Muscle layer of duodenum (tissue), 2 donors: ENCODE data around the gene PALM.
"Not testable (repeated sequence)": the region's sequence is repeated elsewhere in the genome, so short reads cannot be mapped to it uniquely, and the experiment has no call there.

Source experiments
- H3K27ac ChIP-seq: one replicate; pipeline ENCODE4 v1.7.0; 2013; ENCODE audit warnings: mild to moderate bottlenecking, low read length
- H3K27me3 ChIP-seq: one replicate; pipeline ENCODE4 v1.7.0; 2013; ENCODE audit warnings: low read depth, mild to moderate bottlenecking, control low read depth, low read length
- H3K36me3 ChIP-seq, 2 donors: one replicate each; pipeline ENCODE4 v1.7.0; 2013; ENCODE audit warnings: low read length in 2 of 2, control low read depth in 1 of 2, mild to moderate bottlenecking in 1 of 2; ENCODE audit not compliant: insufficient read depth in 2 of 2, control insufficient read depth in 1 of 2
- H3K4me1 ChIP-seq, 2 donors: one replicate each; pipeline ENCODE4 v1.7.0; 2013; ENCODE audit warnings: low read length in 2 of 2, mild to moderate bottlenecking in 2 of 2, control low read depth in 1 of 2, moderate library complexity in 1 of 2; ENCODE audit not compliant: insufficient read depth in 2 of 2, control insufficient read depth in 1 of 2
- H3K4me3 ChIP-seq, 2 donors: one replicate each; pipeline ENCODE4 v1.7.0; 2013; ENCODE audit warnings: low read length in 2 of 2, low read depth in 1 of 2, mild to moderate bottlenecking in 1 of 2
- H3K9me3 ChIP-seq, 2 donors: one replicate each; pipeline ENCODE4 v1.7.0; 2013; ENCODE audit warnings: low read length in 2 of 2, control low read depth in 1 of 2, mild to moderate bottlenecking in 1 of 2; ENCODE audit not compliant: control insufficient read depth in 1 of 2
- donor health status: healthy.

Gene PALM

DNA sequence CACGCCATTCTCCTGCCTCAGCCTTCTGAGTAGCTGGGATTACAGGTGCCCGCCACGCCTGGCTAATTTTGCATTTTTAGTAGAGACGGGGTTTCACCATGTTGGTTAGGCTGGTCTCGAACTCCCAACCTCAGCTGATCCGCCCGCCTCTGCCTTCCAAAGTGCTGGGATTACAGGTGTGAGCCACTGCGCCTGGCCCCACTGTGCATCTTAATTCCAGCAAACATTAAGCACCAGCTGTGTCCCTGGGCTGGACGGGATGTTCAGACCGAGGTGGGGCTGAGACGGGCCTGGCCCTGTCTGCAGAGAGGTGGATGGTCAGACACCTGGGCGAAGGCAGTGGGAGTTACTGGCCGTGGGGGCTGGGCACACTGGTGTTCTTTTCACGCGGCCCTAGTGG lies 20.8 kb downstream of the PALM start:
- not testable (repeated sequence) for H3K4me1 ChIP-seq, H3K27me3 ChIP-seq, H3K4me3 ChIP-seq, H3K9me3 ChIP-seq, H3K36me3 ChIP-seq, H3K27ac ChIP-seq

DNA sequence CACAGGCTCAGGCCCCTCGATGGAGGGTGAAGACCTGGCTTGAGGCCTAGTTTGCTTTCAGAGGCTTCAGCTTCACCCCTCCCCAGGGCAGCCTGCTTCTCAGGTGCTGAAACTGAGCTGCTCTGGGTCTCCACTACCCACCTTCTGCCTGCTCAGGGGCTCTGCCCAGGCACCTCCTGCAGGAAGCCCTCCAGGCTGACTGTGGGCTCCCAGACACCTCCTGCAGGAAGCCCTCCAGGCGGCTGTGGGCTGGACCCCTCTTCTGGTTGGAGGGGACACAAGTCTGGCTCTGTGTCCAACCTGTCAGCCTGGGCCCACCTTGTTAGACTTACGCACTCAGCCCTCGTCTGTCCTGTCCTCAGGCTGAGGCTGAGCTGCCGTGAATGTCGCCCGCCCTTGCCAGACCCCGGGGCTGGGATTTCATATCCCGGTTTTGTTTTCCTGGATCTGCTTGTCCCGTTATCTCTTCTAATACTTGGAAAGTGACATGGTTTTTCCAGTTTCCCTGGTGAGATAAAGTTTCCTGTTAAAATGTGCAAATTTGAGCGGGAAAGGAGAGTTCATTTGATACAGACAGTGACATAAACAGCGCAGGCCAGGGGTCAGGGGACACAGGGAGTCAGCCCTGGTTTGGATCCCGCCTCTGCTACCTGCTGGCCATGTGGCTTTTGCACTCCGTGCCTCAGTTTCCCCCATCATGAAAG lies 21.4 kb downstream of the PALM start:
- no peak overlapping the region for H3K27ac ChIP-seq
- H3K4me3 ChIP-seq = no peak overlapping the region
- H3K9me3 ChIP-seq = no peaks in the 10 kb centered on the region
- H3K27me3 ChIP-seq = no peaks in the 10 kb centered on the region
- peaks cover 0 to 7% of the 10 kb centered on the region in 2 donors for H3K36me3 ChIP-seq
- peaks cover 0 to 4% of the 10 kb centered on the region in 2 donors for H3K4me1 ChIP-seq

DNA sequence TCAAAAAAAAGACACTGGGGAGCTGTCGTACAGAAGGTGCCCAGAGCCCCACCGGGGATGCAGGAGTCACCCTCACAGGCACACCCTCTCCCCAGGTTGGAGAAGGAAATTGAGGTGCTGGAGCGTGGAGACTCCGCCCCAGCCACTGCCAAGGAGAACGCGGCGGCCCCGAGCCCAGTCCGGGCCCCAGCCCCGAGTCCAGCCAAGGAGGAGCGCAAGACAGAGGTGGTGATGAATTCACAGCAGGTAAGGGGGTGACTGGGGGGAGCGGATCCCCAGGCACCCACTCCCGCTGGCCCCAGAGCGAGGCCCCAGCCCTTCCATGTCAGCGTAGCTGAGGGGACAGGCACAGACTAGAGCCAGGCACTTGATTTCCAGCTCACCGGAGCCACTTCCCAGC lies 22.3 kb downstream of the PALM start:
- H3K4me1 ChIP-seq = peaks cover 0 to 4% of the 10 kb centered on the region in 2 donors
- H3K36me3 ChIP-seq = peaks cover 0 to 7% of the 10 kb centered on the region in 2 donors
- no peak overlapping the region for H3K27ac ChIP-seq
- H3K4me3 ChIP-seq = no peak overlapping the region
- H3K27me3 ChIP-seq = no peaks in the 10 kb centered on the region
- no peaks in the 10 kb centered on the region for H3K9me3 ChIP-seq

DNA sequence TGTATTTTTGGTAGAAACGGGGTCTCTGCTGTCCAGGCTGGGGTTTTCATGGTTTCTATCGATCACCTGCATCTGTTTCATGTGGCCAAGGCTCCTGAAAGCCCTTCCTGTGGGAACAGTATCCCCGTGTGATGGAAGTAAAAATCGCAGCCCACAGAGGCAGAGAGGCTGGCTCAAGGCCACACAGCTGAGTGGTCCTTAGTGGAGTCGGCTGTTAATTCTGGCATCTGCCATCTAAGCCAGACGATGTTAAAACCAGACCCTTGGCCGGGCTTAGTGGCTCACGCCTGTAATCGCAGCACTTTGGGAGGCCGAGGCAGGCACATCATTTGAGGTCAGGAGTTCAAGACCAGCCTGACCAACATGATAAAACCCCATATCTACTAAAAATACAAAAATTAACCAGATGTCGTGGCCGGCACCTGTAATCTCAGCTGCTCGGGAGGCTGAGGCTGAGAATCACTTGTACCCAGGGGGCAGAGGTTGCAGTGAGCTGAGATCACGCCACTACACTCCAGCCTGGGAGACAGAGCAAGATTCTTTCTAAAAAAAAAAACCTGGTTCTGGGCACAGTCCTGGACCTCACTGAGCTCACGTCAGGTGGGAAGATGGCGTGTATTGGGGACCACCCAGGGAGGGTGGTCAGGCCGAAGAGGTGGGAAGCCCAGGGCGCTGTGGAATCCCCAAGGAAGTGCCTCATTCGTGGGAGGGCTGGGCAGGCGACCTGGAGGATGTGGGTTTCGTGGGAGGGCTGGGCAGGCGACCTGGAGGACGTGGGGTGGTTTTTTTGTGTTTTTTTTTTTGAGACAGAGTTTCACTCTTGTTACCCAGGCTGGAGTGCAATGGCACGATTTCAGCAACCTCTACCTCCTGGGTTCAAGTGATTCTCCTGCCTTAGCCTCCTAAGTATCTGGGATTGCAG lies 23.7 kb downstream of the PALM start:
- Histone ChIP-seq H3K36me3 (peaks cover 0 to 7% of the 10 kb centered on the region in 2 donors), H3K9me3 (no peaks in the 10 kb centered on the region), H3K27me3 (no peaks in the 10 kb centered on the region), H3K4me3 (no peak overlapping the region), H3K4me1 (peaks cover 0 to 4% of the 10 kb centered on the region in 2 donors), H3K27ac (no peak overlapping the region)

DNA sequence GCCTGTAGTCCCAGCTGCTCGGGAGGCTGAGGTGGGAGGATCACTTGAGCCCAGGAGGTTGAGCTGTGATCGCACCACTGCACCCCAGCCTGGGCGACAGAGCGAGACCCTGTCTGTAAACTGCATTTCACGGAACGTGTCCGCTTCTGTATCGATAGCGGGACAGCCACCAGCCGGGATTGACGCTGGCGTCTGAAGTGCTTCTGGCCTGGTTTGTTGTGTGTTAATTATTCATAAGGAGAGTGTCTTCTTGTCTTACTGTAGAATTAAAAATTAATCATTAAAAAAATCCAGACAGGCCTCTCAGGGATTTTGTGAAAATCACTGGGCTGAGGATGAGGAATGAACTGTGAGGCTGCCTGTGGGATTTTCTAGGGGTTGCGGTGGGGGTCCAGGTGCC lies 26.0 kb downstream of the PALM start:
- Histone ChIP-seq H3K27me3 (no peaks in the 10 kb centered on the region), H3K9me3 (no peaks in the 10 kb centered on the region), H3K27ac (no peak overlapping the region), H3K36me3 (no peaks in the 10 kb centered on the region), H3K4me1 (peaks cover 0 to 4% of the 10 kb centered on the region in 2 donors), H3K4me3 (no peak overlapping the region)

DNA sequence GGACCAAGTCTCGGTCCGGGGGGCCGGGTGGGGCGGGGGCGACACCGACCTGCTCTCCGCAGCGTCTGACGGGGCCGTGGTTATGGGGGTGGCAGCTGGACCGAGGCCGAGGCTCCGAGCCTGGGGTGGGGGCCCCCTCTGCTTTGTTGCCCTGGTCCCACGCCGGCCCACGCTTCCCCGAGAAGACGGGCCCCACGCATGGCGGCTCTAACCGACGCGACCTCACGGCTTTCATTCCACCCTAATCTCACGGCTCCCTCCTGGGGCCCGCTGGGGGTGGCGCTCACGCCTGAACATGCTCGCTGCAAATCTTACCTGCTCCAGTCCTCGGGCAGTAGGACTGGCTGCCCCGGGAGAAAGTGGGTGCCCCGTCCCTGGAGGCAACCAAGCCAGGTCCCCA lies 27.4 kb downstream of the PALM start:
- Histone ChIP-seq H3K9me3 (no peaks in the 10 kb centered on the region), H3K36me3 (peaks cover 0 to 4% of the 10 kb centered on the region in 2 donors)

DNA sequence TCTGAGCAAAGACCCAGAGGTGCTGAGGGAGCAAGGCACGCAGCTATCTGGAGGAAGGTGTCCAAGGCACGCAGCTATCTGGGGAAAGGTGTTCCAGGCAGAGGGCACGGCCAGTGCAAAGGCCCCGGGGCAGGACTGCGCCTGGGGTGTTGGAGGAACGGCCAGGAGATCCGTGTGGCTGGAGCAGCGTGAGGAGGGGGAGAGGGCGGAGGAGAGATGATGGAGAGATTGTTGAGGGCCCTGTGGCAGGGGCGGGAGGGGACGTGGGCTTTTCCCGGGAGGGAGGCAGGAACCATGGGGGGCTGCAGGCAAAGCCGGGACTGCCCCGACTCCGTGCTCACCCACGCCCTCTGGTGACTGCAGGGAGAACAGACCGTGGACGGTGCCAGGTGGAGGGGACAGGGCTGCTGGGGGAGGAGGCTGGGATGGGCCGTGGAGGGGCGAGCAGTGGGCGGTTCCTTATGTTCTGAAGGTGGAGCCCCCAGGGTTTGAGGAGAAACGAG lies 28.9 kb downstream of the PALM start:
- Histone ChIP-seq H3K27ac (no peak overlapping the region), H3K27me3 (no peaks in the 10 kb centered on the region), H3K4me3 (no peak overlapping the region), H3K36me3 (peaks cover 0 to 4% of the 10 kb centered on the region in 2 donors), H3K9me3 (no peaks in the 10 kb centered on the region), H3K4me1 (peaks cover 0 to 4% of the 10 kb centered on the region in 2 donors)

More for the DNA sequence above, 27.4 kb downstream of the PALM start:
- Histone ChIP-seq H3K4me1 (peaks cover 0 to 4% of the 10 kb centered on the region in 2 donors), H3K27me3 (no peaks in the 10 kb centered on the region), H3K27ac (no peak overlapping the region), H3K4me3 (no peak overlapping the region)

DNA sequence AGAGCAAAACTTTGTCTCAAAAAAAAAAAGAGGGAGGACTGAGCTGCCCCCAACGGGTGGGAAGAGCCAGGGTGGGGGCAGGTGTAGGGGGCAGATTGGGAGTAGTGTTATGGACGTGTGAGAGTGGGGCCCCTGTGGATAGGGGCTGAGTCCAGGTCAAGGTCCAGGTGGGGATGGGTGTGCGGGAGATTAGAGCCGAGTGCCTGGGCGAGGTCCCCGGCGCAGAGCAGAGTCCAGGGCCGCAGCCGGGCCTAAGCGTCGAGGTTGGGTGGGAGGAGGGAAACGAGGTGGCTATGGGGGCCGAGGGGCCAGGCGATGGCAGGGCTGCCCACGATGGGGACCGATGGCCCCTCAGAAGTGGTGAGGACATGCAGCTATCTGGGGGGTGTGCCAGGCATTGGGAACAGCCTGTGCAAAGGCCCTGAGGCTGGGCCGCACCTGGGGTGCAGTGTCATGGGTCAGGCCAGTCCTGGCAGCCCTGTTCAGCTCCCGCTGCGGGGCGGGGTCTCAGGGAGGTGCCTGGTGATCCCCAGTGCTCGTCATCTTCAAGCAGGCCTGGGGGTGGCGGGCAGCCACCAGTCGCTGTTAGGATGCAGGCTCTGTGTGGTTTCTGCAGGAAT lies 29.9 kb downstream of the PALM start:
- Histone ChIP-seq H3K27me3 (no peaks in the 10 kb centered on the region), H3K27ac (no peak overlapping the region), H3K9me3 (no peaks in the 10 kb centered on the region), H3K4me1 (peaks cover 3 to 4% of the 10 kb centered on the region in 2 donors), H3K36me3 (peaks cover 0 to 4% of the 10 kb centered on the region in 2 donors), H3K4me3 (no peak overlapping the region)

DNA sequence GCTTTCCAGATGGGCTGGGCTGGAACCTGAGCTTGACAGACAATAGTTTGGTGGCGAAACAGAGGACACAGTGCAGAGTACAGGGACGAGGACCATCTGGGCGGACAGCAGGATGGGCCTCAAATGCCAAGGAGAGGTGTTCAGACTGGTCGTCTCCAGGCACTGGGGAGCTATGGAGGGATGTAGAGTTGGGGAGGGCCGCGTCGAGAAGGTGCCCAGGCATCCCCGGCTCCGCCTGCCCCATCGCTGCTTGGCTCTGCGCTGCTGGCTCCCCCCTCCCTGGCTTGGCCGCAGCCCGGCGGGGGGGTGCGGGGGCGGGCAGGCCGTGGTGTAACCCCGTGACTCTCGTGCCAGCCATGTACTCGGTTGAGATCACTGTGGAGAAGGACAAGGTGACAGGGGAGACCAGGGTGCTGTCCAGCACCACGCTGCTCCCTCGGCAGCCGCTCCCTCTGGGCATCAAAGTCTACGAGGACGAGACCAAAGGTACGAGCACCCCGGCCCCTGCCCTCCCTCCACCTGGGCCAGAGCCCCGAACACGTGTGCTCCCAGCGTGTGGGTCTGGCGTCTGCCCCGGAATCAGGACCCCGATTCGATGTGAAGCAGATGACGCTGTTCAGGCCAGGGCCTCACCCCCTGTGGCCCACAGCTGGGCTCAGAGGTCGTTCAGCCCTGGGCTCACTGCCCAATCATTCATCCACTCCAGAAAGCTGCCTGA lies 31.4 kb downstream of the PALM start:
- H3K9me3 ChIP-seq = no peaks in the 10 kb centered on the region
- H3K4me3 ChIP-seq = no peak overlapping the region
- no peaks in the 10 kb centered on the region for H3K27me3 ChIP-seq
- peaks cover 0 to 3% of the 10 kb centered on the region in 2 donors for H3K4me1 ChIP-seq
- peaks cover 0 to 4% of the 10 kb centered on the region in 2 donors for H3K36me3 ChIP-seq
- H3K27ac ChIP-seq = no peak overlapping the region

DNA sequence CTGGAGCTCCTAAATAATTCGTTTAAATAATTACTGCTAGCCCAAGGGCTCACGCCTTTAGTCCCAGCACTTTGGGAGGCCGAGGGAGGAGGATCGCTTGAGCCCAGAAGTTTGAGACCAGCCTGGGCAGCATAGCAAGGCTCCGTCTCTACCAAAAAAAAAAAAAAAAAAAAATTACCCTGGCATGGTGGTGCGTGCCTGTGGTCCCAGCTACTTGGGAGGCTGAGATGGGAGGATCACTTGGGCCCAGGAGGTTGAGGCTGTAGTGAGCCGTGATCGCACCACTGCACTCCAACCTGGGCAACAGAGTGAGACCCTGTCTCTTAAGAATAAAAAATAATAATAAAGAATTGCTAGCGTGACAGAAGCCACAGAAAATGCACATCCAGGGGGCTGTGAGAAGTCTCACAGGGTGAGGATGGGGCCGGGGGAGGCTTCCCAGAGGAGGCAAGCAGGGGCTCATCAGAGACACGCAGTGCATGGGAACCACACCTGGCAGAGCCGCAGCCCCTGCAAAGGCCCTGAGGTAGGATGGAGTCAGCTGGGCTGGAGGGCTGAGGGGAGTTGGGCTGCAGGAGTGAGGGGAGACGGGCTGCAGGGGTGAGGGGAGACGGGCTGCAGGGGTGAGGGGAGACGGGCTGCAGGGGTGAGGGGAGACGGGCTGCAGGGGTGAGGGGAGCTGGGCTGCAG lies 32.2 kb downstream of the PALM start:
- not testable (repeated sequence) for H3K27ac ChIP-seq, H3K36me3 ChIP-seq, H3K4me1 ChIP-seq, H3K9me3 ChIP-seq, H3K4me3 ChIP-seq, H3K27me3 ChIP-seq
